ENCODE results near the gene TMEM53. TPM values are rescaled to one million over a fixed set of nuclear protein-coding genes. Genes with fewer than 3 reads are reported as not detected.

Gene TMEM53
- total and polyA plus RNA-seq, 2 donors (not counting 3 experiments of a cell fraction or from before 2014, with no cell fraction given), result 5.3 to 16.5 TPM

DNA sequence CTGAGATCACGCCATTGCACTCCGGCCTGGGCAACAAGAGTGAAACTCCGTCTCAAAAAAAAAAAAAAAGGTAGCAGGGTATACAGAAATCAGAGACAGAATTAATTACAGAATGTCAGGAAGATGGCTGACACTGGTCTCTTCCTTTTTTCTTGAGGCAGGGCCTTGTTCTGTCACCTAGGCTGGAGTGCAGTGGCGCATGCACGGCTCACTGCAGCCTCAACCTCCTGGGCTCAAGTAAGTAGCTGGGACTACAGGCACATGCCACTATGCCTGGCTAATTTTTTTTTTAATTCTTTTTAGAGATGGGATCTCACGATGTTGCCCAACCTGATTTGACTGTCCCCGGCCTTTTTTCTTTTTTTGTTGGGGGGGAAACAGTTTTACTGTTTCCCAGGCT is 40.3 kb upstream of the TMEM53 start:
- peak overlapping the region; percentile 82 for H2AFZ ChIP-seq (ENCODE audit: low read depth, low read length)
- ChIA-PET CTCF (interaction anchor here (0.8 to 1.6 kb wide), 3 partner anchors 12 to 62 kb away, joined by 3 to 6 read pairs (median 3); no protein-coding TSS in a partner anchor), POLR2A (no interaction called here)
- intact Hi-C loops (cut with micrococcal nuclease) (loop anchor here (2.0 kb wide), 1 partner anchor 14 kb away; no protein-coding TSS in a partner anchor), dilution Hi-C loops (cut with MboI; ENCODE audit: extremely low pct_ligation_motif_present, low sequenced_read_pairs) (no loop called here)
- H3K4me3 ChIP-seq (replicated peaks in 1 of 3; ENCODE audit: insufficient read depth in 1 of 3, low read depth in 1 of 3, low read length in 3 of 3), result no peak overlapping the region
- no peak overlapping the region for H3K9ac ChIP-seq (replicated peaks; ENCODE audit: extremely low read depth, insufficient read depth, low read length)
- DNase-seq (ENCODE audit: low read depth, low spot score) (no peak), FAIRE-seq (no peak)
- H4K20me1 ChIP-seq (replicated peaks; ENCODE audit: control insufficient read depth, extremely low read depth, insufficient read depth, low read length), result no peaks in the 10 kb centered on the region
- no TSS peak for BruUV-seq (replicated peaks)
- H3K9me3 ChIP-seq (replicated peaks; ENCODE audit: control insufficient read depth, insufficient read depth, low read length), result no peaks in the 10 kb centered on the region
- H3K36me3 ChIP-seq (ENCODE audit: control insufficient read depth in 2 of 2, extremely low read depth in 1 of 2, insufficient read depth in 2 of 2, low read length in 2 of 2), result no peaks in the 10 kb centered on the region
- TF ChIP-seq MYC (IDR thresholded peaks at IDR 0.05; ENCODE audit: low read depth, low read length), result no peak
- no peak for TF ChIP-seq POLR2AphosphoS5 (IDR thresholded peaks at IDR 0.05; ENCODE audit: insufficient read depth, low read depth, low read length)
- H3K4me2 ChIP-seq (ENCODE audit: insufficient read depth, low read length), result no peak overlapping the region
- no peaks in the 10 kb centered on the region for H3K79me2 ChIP-seq (ENCODE audit: control insufficient read depth, insufficient read depth, low read length)
- H3K27me3 ChIP-seq (ENCODE audit: control insufficient read depth in 2 of 2, insufficient read depth in 2 of 2, low read length in 2 of 2), result peaks cover 7% of the 10 kb centered on the region in 2 experiments
- no peaks in the 10 kb centered on the region for H3K4me1 ChIP-seq (ENCODE audit: control insufficient read depth, extremely low read depth, insufficient read depth, low read length)
- no peaks in the 10 kb centered on the region for H3K9me1 ChIP-seq (replicated peaks; ENCODE audit: control insufficient read depth, extremely low read depth, insufficient read depth, low read length)
- H3K27ac ChIP-seq (ENCODE audit: insufficient read depth, low read depth, low read length), result no peak overlapping the region

- dilution Hi-C loops (cut with MboI; ENCODE audit: extremely low pct_ligation_motif_present, low sequenced_read_pairs), result no loop called here
- POLR2A ChIA-PET, result no interaction called here
These were observed 39.1 kb upstream of the TMEM53 start for GRCh38 chr1:44713321-44713781.

More at GRCh38 chr1:44713321-44713781, 39.1 kb upstream of the TMEM53 start:
- Histone ChIP-seq H3K27me3 (ENCODE audit: control insufficient read depth in 2 of 2, insufficient read depth in 2 of 2, low read length in 2 of 2) (peaks cover 7% of the 10 kb centered on the region in 2 experiments), H3K4me3 (replicated peaks in 1 of 3; ENCODE audit: insufficient read depth in 1 of 3, low read depth in 1 of 3, low read length in 3 of 3) (no peak overlapping the region), H3K9me1 (replicated peaks; ENCODE audit: control insufficient read depth, extremely low read depth, insufficient read depth, low read length) (no peaks in the 10 kb centered on the region), H3K27ac (ENCODE audit: insufficient read depth, low read depth, low read length) (no peak overlapping the region), H2AFZ (ENCODE audit: low read depth, low read length) (no peak overlapping the region), H3K79me2 (ENCODE audit: control insufficient read depth, insufficient read depth, low read length) (no peaks in the 10 kb centered on the region), H3K36me3 (ENCODE audit: control insufficient read depth in 2 of 2, extremely low read depth in 1 of 2, insufficient read depth in 2 of 2, low read length in 2 of 2) (no peaks in the 10 kb centered on the region), H3K9ac (replicated peaks; ENCODE audit: extremely low read depth, insufficient read depth, low read length) (no peak overlapping the region), H3K4me2 (ENCODE audit: insufficient read depth, low read length) (no peak overlapping the region), H3K9me3 (replicated peaks; ENCODE audit: control insufficient read depth, insufficient read depth, low read length) (no peaks in the 10 kb centered on the region), H4K20me1 (replicated peaks; ENCODE audit: control insufficient read depth, extremely low read depth, insufficient read depth, low read length) (no peaks in the 10 kb centered on the region), H3K4me1 (ENCODE audit: control insufficient read depth, extremely low read depth, insufficient read depth, low read length) (no peaks in the 10 kb centered on the region)
- BruUV-seq (replicated peaks), result no TSS peak
- CTCF ChIA-PET, result interaction anchor here (1.1 to 2.2 kb wide), 3 partner anchors 8 to 17 kb away, joined by 4 to 6 read pairs (median 6); no protein-coding TSS in a partner anchor
- no peak for FAIRE-seq
- intact Hi-C loops (cut with micrococcal nuclease), result no loop called here
- TF ChIP-seq, protein P1, sequence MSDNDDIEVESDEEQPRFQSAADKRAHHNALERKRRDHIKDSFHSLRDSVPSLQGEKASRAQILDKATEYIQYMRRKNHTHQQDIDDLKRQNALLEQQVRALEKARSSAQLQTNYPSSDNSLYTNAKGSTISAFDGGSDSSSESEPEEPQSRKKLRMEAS (IDR thresholded peaks at IDR 0.05; ENCODE audit: insufficient read depth, insufficient read length), result no peak
- TF ChIP-seq POLR2A (IDR thresholded peaks at IDR 0.05; ENCODE audit: low read depth, low read length) (no peak), JUN (IDR thresholded peaks at IDR 0.05; ENCODE audit: borderline replicate concordance, insufficient read depth, insufficient read length, low read depth) (no peak), EZH2 (IDR thresholded peaks at IDR 0.05; ENCODE audit: borderline replicate concordance, low read depth, low read length, severe bottlenecking) (no peak), GATA2 (IDR thresholded peaks at IDR 0.05; ENCODE audit: insufficient read depth, insufficient read length, low read depth, low read length) (no peak), POLR2AphosphoS5 (IDR thresholded peaks at IDR 0.05; ENCODE audit: insufficient read depth, low read depth, low read length) (no peak), MYC (IDR thresholded peaks at IDR 0.05; ENCODE audit: low read depth, low read length) (no peak), FOS (IDR thresholded peaks at IDR 0.05; ENCODE audit: borderline replicate concordance, insufficient read depth, low read length) (no peak)
- TF ChIP-seq, protein P2, sequence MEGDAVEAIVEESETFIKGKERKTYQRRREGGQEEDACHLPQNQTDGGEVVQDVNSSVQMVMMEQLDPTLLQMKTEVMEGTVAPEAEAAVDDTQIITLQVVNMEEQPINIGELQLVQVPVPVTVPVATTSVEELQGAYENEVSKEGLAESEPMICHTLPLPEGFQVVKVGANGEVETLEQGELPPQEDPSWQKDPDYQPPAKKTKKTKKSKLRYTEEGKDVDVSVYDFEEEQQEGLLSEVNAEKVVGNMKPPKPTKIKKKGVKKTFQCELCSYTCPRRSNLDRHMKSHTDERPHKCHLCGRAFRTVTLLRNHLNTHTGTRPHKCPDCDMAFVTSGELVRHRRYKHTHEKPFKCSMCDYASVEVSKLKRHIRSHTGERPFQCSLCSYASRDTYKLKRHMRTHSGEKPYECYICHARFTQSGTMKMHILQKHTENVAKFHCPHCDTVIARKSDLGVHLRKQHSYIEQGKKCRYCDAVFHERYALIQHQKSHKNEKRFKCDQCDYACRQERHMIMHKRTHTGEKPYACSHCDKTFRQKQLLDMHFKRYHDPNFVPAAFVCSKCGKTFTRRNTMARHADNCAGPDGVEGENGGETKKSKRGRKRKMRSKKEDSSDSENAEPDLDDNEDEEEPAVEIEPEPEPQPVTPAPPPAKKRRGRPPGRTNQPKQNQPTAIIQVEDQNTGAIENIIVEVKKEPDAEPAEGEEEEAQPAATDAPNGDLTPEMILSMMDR (IDR thresholded peaks at IDR 0.05; ENCODE audit: extremely low read depth in 1 of 2, insufficient read depth in 1 of 2, low read depth in 1 of 2, low read length in 2 of 2), result no peak
- no peak for DNase-seq (ENCODE audit: low read depth, low spot score)

Data from endothelial cell of umbilical vein (primary cell).